Mesenchymal stem cell (in vitro differentiated cells and primary cell): ENCODE data around the gene PPP1R15A.

Experiments used
- DNase-seq: peaks from one replicate; pipeline ENCODE4 v3.0.0-alpha.2; 2013
- H2AFZ ChIP-seq: one replicate; pipeline ENCODE4 v1.6.1; 2013; ENCODE audit warnings: low read depth, mild to moderate bottlenecking, control low read depth, inconsistent platforms, low read length, moderate library complexity
- H2AK5ac ChIP-seq: 2 replicates; pipeline ENCODE4 v1.6.1; 2013; ENCODE audit warnings: low read length, moderate library complexity, mild to moderate bottlenecking, inconsistent platforms; ENCODE audit not compliant: severe bottlenecking
- H2BK120ac ChIP-seq: one replicate; pipeline ENCODE4 v1.6.1; 2013; ENCODE audit warnings: low read depth, mild to moderate bottlenecking, inconsistent platforms, low read length, moderate library complexity
- H2BK12ac ChIP-seq, 2 experiments: one replicate each; pipeline ENCODE4 v1.6.1; 2013; ENCODE audit warnings: inconsistent platforms in 2 of 2, low read length in 2 of 2, mild to moderate bottlenecking in 2 of 2, moderate library complexity in 2 of 2, control low read depth in 1 of 2
- H2BK15ac ChIP-seq: one replicate; pipeline ENCODE4 v1.6.1; 2013; ENCODE audit warnings: mild to moderate bottlenecking, low read depth, inconsistent platforms; ENCODE audit not compliant: poor library complexity, severe bottlenecking
- H2BK5ac ChIP-seq: 2 replicates; pipeline ENCODE4 v1.6.1; 2013; ENCODE audit warnings: low read depth, mild to moderate bottlenecking, low read length, control low read depth, inconsistent platforms; ENCODE audit not compliant: poor library complexity, severe bottlenecking
- H3K14ac ChIP-seq, 2 experiments: one replicate each; pipeline ENCODE4 v1.6.1; 2013; ENCODE audit warnings: inconsistent platforms in 2 of 2, low read length in 2 of 2, control low read depth in 1 of 2, mild to moderate bottlenecking in 1 of 2, moderate library complexity in 1 of 2
- H3K18ac ChIP-seq, 2 experiments: one replicate each; pipeline ENCODE4 v1.6.1; 2013; ENCODE audit warnings: inconsistent platforms in 2 of 2, low read length in 2 of 2, control low read depth in 1 of 2, low read depth in 1 of 2, mild to moderate bottlenecking in 1 of 2
- H3K23ac ChIP-seq, 2 experiments: one replicate each; pipeline ENCODE4 v1.6.1; 2013; ENCODE audit warnings: inconsistent platforms in 2 of 2, low read length in 2 of 2, mild to moderate bottlenecking in 2 of 2, moderate library complexity in 2 of 2, control low read depth in 1 of 2
- H3K27ac ChIP-seq: 2 replicates; pipeline ENCODE4 v1.5.1; 2013; ENCODE audit warnings: mild to moderate bottlenecking, moderate library complexity, low read length, control low read depth, inconsistent platforms; ENCODE audit not compliant: poor library complexity, severe bottlenecking
- H3K27me3 ChIP-seq, 2 experiments: 2 replicates each; pipeline versions ENCODE4 v1.6.1 to v1.7.0; 2013; ENCODE audit warnings: low read length in 2 of 2, mild to moderate bottlenecking in 2 of 2, moderate library complexity in 2 of 2, control low read depth in 1 of 2, inconsistent platforms in 1 of 2; ENCODE audit not compliant: control insufficient read depth in 1 of 2, insufficient read depth in 1 of 2
- H3K36me3 ChIP-seq, 2 experiments: 2 replicates each; pipeline versions ENCODE4 v1.6.1 to v1.7.0; 2013; ENCODE audit warnings: low read length in 2 of 2, control low read depth in 1 of 2, inconsistent platforms in 1 of 2, low read depth in 1 of 2, mild to moderate bottlenecking in 1 of 2; ENCODE audit not compliant: insufficient read depth in 2 of 2, control insufficient read depth in 1 of 2
- H3K4ac ChIP-seq, 2 experiments: one replicate each; pipeline ENCODE4 v1.6.1; 2013; ENCODE audit warnings: inconsistent platforms in 2 of 2, low read length in 2 of 2, mild to moderate bottlenecking in 2 of 2, moderate library complexity in 2 of 2, control low read depth in 1 of 2, low read depth in 1 of 2
- H3K4me1 ChIP-seq: 2 replicates; pipeline ENCODE4 v1.6.1; 2013; ENCODE audit warnings: low read depth, low read length, control low read depth; ENCODE audit not compliant: control insufficient read depth, insufficient read depth
- H3K4me2 ChIP-seq: 2 replicates; pipeline ENCODE4 v1.6.1; 2013; ENCODE audit warnings: low read length, mild to moderate bottlenecking, inconsistent platforms; ENCODE audit not compliant: poor library complexity, severe bottlenecking
- H3K4me3 ChIP-seq, 2 experiments: 2 replicates each; pipeline versions ENCODE4 v1.5.1 to v1.7.0; 2013; ENCODE audit warnings: low read length in 2 of 2, mild to moderate bottlenecking in 2 of 2, control low read depth in 1 of 2, low read depth in 1 of 2; ENCODE audit not compliant: insufficient read depth in 1 of 2
- H3K79me1 ChIP-seq: replicated peaks from 2 replicates; pipeline ENCODE4 v1.6.1; 2013; ENCODE audit warnings: mild to moderate bottlenecking, control low read depth, low read length, inconsistent platforms; ENCODE audit not compliant: poor library complexity, severe bottlenecking
- H3K9ac ChIP-seq: 2 replicates; pipeline ENCODE4 v1.7.0; 2013; ENCODE audit warnings: mild to moderate bottlenecking, low read length, moderate library complexity
- H3K9me3 ChIP-seq: 2 replicates; pipeline ENCODE4 v1.7.0; 2013; ENCODE audit warnings: mild to moderate bottlenecking, low read length; ENCODE audit not compliant: control insufficient read depth
- H4K8ac ChIP-seq: one replicate; pipeline ENCODE4 v1.6.1; 2013; ENCODE audit warnings: inconsistent platforms, mild to moderate bottlenecking, low read length, moderate library complexity
- H4K91ac ChIP-seq: one replicate; pipeline ENCODE4 v1.6.1; 2013; ENCODE audit warnings: mild to moderate bottlenecking, low read length, inconsistent platforms
- WGBS: methylation state at CpG from one replicate; pipeline ENCODE4 v1.1.7; 2013; ENCODE audit warnings: mixed read lengths; 5-methylcytosine and 5-hydroxymethylcytosine counted together

PPP1R15A gene

GRCh38 chr19:48922548-48923490, 50.6 kb downstream of the PPP1R15A start:
- Histone ChIP-seq H3K4ac (no peak overlapping the region), H2BK12ac (no peak overlapping the region), H3K9ac (no peak overlapping the region), H3K4me3 (no peak overlapping the region), H3K23ac (no peak overlapping the region), H2AFZ (no peak overlapping the region), H3K4me2 (no peak overlapping the region), H3K27ac (no peak overlapping the region), H3K14ac (no peak overlapping the region), H2BK5ac (no peak overlapping the region), H2BK15ac (no peak overlapping the region), H3K27me3 (no peaks in the 10 kb centered on the region), H3K79me1 (no peaks in the 10 kb centered on the region), H3K36me3 (peaks cover 46 to 48% of the 10 kb centered on the region in 2 experiments), H3K18ac (no peak overlapping the region), H2BK120ac (no peak overlapping the region), H4K91ac (no peak overlapping the region), H2AK5ac (no peak overlapping the region), H3K4me1 (peaks cover 7% of the 10 kb centered on the region), H4K8ac (no peak overlapping the region), H3K9me3 (no peaks in the 10 kb centered on the region)
- WGBS: 95% methylated on average over 18 of the region's 18 CpGs
- DNase-seq: no peak

- no peaks in the 10 kb centered on the region for H3K9me3 ChIP-seq
- no peak overlapping the region for H2AK5ac ChIP-seq
- H3K4ac ChIP-seq: no peak overlapping the region
- no peak overlapping the region for H3K18ac ChIP-seq
- no peak overlapping the region for H4K8ac ChIP-seq
- no peak overlapping the region for H2BK12ac ChIP-seq
- no peak overlapping the region for H3K23ac ChIP-seq
- peaks cover 25 to 28% of the 10 kb centered on the region in 2 experiments for H3K36me3 ChIP-seq
- 84% methylated on average over 10 of the region's 11 CpGs for WGBS
- H3K9ac ChIP-seq: peak overlapping the region; percentile 54
- no peak for DNase-seq
- H4K91ac ChIP-seq: no peak overlapping the region
- H3K27me3 ChIP-seq: no peaks in the 10 kb centered on the region
- no peak overlapping the region for H3K27ac ChIP-seq
- H2BK5ac ChIP-seq: no peak overlapping the region
- no peak overlapping the region for H3K14ac ChIP-seq
- no peak overlapping the region for H3K4me2 ChIP-seq
- no peaks in the 10 kb centered on the region for H3K79me1 ChIP-seq
- no peak overlapping the region for H3K4me3 ChIP-seq
- no peak overlapping the region for H2BK15ac ChIP-seq
- no peak overlapping the region for H2BK120ac ChIP-seq
- H2AFZ ChIP-seq: no peak overlapping the region
- peaks cover 7% of the 10 kb centered on the region for H3K4me1 ChIP-seq
Measured at GRCh38 chr19:48925240-48925843, 53.1 kb downstream of the PPP1R15A start.
